Suprapubic skin (tissue), 4 donors: Measurements from ENCODE around the gene EID2.

Experiments used
- CTCF ChIP-seq, 2 donors: fragments of 200-600 bp in 1 of 2; fragments of 450-650 bp in 1 of 2; sonication (generic) in 1 of 2; IDR thresholded peaks; one replicate each; pipeline ENCODE4 v1.5.1; 2016 to 2019; ENCODE audit warnings: antibody characterized with exemption in 2 of 2, mild to moderate bottlenecking in 1 of 2, moderate library complexity in 1 of 2
- EP300 ChIP-seq: sonication (generic); formaldehyde crosslinking; IDR thresholded peaks from one replicate; pipeline ENCODE4 v1.6.1; 2017; ENCODE audit warnings: antibody characterized with exemption
- POLR2A ChIP-seq, 2 donors: fragments of 450-650 bp; IDR thresholded peaks; one replicate each; pipeline ENCODE4 v1.6.1; 2017; ENCODE audit warnings: antibody characterized with exemption in 2 of 2, mild to moderate bottlenecking in 2 of 2, moderate library complexity in 2 of 2
- POLR2AphosphoS5 ChIP-seq, 3 donors: sonication (generic); formaldehyde crosslinking; IDR thresholded peaks; one replicate each; pipeline ENCODE4 v1.6.1; 2017; ENCODE audit warnings: antibody characterized with exemption in 3 of 3

- TF ChIP-seq CTCF (IDR thresholded peaks at IDR 0.05) (no peak), EP300 (no peak), POLR2AphosphoS5 (IDR thresholded peaks at IDR 0.05) (no peak), POLR2A (IDR thresholded peaks at IDR 0.05) (no peak)
Measured at GRCh38 chr19:39542206-39542605, 2.2 kb upstream of the EID2 start.
